CD4-positive, alpha-beta T cell treated with Interleukin-6 for 4 hours (primary cell): ENCODE data around the gene SLC50A1.

ENCODE experiments used
- DNase-seq: peaks from one replicate; pipeline ENCODE4 v3.0.0-alpha.2; 2020; ENCODE audit warnings: mixed read lengths

The SLC50A1 gene

GRCh38 chr1:155185783-155186066 lies 50.1 kb downstream of the SLC50A1 start:
- no peak for DNase-seq

GRCh38 chr1:155186067-155186793 lies 50.6 kb downstream of the SLC50A1 start:
- DNase-seq: no peak

- DNase-seq: no peak
Observed at GRCh38 chr1:155186794-155187455, 51.3 kb downstream of the SLC50A1 start.

- no peak for DNase-seq
Observed at GRCh38 chr1:155187456-155187891, 51.8 kb downstream of the SLC50A1 start.

GRCh38 chr1:155188268-155188667 lies 52.6 kb downstream of the SLC50A1 start:
- no peak for DNase-seq
